HepG2 (cell line): ENCODE data around the gene IL11RA. TPM values are rescaled to one million over a fixed set of nuclear protein-coding genes. Genes with fewer than 3 reads are reported as not detected.

Experiments used
- AGO1 ChIP-seq: fragments of 200-400 bp; formaldehyde crosslinking; IDR thresholded peaks from 2 replicates; pipeline ENCODE4 v1.6.1; 2017; ENCODE audit warnings: mild to moderate bottlenecking, low read depth, low read length, moderate library complexity; ENCODE audit not compliant: poor library complexity, severe bottlenecking
- CERS6 ChIP-seq: sonication (generic); formaldehyde crosslinking; IDR thresholded peaks from 2 replicates; pipeline ENCODE4 v1.5.0; 2020; ENCODE audit warnings: missing genetic modification reagents
- FOXA3 ChIP-seq: IDR thresholded peaks from 2 replicates; pipeline ENCODE4 v1.6.1; 2016; ENCODE audit warnings: missing genetic modification reagents, missing compliant biosample characterization
- GFI1 ChIP-seq: sonication (generic); formaldehyde crosslinking; IDR thresholded peaks from 2 replicates; pipeline ENCODE4 v1.5.0; 2020; ENCODE audit warnings: missing genetic modification reagents, mild to moderate bottlenecking, borderline replicate concordance
- HMG20A ChIP-seq: IDR thresholded peaks from 2 replicates; pipeline ENCODE4 v1.6.1; 2016; ENCODE audit warnings: borderline replicate concordance
- MXD1 ChIP-seq: sonication (generic); formaldehyde crosslinking; IDR thresholded peaks from 2 replicates; pipeline ENCODE4 v1.4.0; 2020; ENCODE audit warnings: mild to moderate bottlenecking, missing genetic modification reagents
- POGZ ChIP-seq: sonication (generic); formaldehyde crosslinking; IDR thresholded peaks from 2 replicates; pipeline ENCODE4 v1.4.0; 2020; ENCODE audit warnings: mild to moderate bottlenecking, missing genetic modification reagents
- RBFOX2 ChIP-seq: fragments of 200-400 bp; formaldehyde crosslinking; IDR thresholded peaks from 2 replicates; pipeline ENCODE4 v1.6.1; 2017; ENCODE audit warnings: low read depth, mild to moderate bottlenecking, low read length
- SRSF4 ChIP-seq: fragments of 200-400 bp; formaldehyde crosslinking; IDR thresholded peaks from one replicate; pipeline ENCODE4 v1.6.1; 2018; ENCODE audit warnings: mild to moderate bottlenecking, low read depth, low read length, moderate library complexity; ENCODE audit not compliant: poor library complexity, severe bottlenecking
- ZNF547 ChIP-seq: sonication (generic); formaldehyde crosslinking; IDR thresholded peaks from 2 replicates; pipeline ENCODE4 v1.5.1; 2020; ENCODE audit warnings: mild to moderate bottlenecking, missing genetic modification reagents
- ZNF550 ChIP-seq: sonication (generic); formaldehyde crosslinking; IDR thresholded peaks from 2 replicates; pipeline ENCODE4 v1.4.0; 2020; ENCODE audit warnings: mild to moderate bottlenecking, missing genetic modification reagents, borderline replicate concordance
- ZNF674 ChIP-seq: sonication (generic); formaldehyde crosslinking; IDR thresholded peaks from 2 replicates; pipeline ENCODE4 v1.5.0; 2020; ENCODE audit warnings: low read depth, mild to moderate bottlenecking, missing genetic modification reagents
- ZNF790 ChIP-seq: sonication (generic); formaldehyde crosslinking; IDR thresholded peaks from 2 replicates; pipeline ENCODE4 v1.8.0; 2022; ENCODE audit warnings: missing genetic modification reagents, mild to moderate bottlenecking, borderline replicate concordance
- ZSCAN20 ChIP-seq: sonication (generic); formaldehyde crosslinking; IDR thresholded peaks from 2 replicates; pipeline ENCODE4 v1.4.0; 2020; ENCODE audit warnings: missing genetic modification reagents, mild to moderate bottlenecking, borderline replicate concordance
- polyA plus RNA-seq, 8 experiments: library from polyadenylated mRNA; depleted of rRNA in 3 of 8; stranded (reverse) in 7 of 8; unstranded in 1 of 8; fragments of >200 nt; fragmentation: Illumina TruSeq in 4 of 8; extraction: Trizol in 4 of 8; gene quantifications; 2 replicates each; pipeline versions ENCODE4 v1.2.1 to v1.2.3, GENCODE V29; 2011 to 2016; ENCODE audit warnings: low read depth in 4 of 8, missing spikeins in 1 of 8, mixed read lengths in 1 of 8; ENCODE audit not compliant: insufficient read depth in 1 of 8
- total RNA-seq, 5 experiments: library from RNA; depleted of rRNA; stranded (reverse); fragments of >200 nt; fragmentation: Illumina TruSeq; extraction: Trizol; gene quantifications; 2 replicates each; pipeline ENCODE4 v1.2.3, GENCODE V29; 2016; ENCODE audit warnings: low read depth in 1 of 5
- TF ChIP-seq, protein P1 (sequence below): sonication (generic); formaldehyde crosslinking; IDR thresholded peaks from 2 replicates; pipeline ENCODE4 v1.4.0; 2020; ENCODE audit warnings: missing genetic modification reagents
- TF ChIP-seq, protein P2 (sequence below): sonication (generic); formaldehyde crosslinking; IDR thresholded peaks from 2 replicates; pipeline ENCODE4 v1.4.0; 2020; ENCODE audit warnings: mild to moderate bottlenecking, missing genetic modification reagents
- TF ChIP-seq, protein P3 (sequence below): sonication (generic); formaldehyde crosslinking; IDR thresholded peaks from 2 replicates; pipeline ENCODE4 v1.4.0; 2020; ENCODE audit warnings: low read depth, mild to moderate bottlenecking, missing genetic modification reagents
- TF ChIP-seq, protein P4 (sequence below): sonication (generic); formaldehyde crosslinking; IDR thresholded peaks from 2 replicates; pipeline ENCODE4 v1.8.0; 2022; ENCODE audit warnings: mild to moderate bottlenecking, missing genetic modification reagents; ENCODE audit not compliant: insufficient replicate concordance

The IL11RA gene
- total and polyA plus RNA-seq, 2 of the 13 experiments (the other 11 are each of a cell fraction or from before 2014, with no cell fraction given): 2.0 to 4.2 TPM

- TF ChIP-seq, protein P1, sequence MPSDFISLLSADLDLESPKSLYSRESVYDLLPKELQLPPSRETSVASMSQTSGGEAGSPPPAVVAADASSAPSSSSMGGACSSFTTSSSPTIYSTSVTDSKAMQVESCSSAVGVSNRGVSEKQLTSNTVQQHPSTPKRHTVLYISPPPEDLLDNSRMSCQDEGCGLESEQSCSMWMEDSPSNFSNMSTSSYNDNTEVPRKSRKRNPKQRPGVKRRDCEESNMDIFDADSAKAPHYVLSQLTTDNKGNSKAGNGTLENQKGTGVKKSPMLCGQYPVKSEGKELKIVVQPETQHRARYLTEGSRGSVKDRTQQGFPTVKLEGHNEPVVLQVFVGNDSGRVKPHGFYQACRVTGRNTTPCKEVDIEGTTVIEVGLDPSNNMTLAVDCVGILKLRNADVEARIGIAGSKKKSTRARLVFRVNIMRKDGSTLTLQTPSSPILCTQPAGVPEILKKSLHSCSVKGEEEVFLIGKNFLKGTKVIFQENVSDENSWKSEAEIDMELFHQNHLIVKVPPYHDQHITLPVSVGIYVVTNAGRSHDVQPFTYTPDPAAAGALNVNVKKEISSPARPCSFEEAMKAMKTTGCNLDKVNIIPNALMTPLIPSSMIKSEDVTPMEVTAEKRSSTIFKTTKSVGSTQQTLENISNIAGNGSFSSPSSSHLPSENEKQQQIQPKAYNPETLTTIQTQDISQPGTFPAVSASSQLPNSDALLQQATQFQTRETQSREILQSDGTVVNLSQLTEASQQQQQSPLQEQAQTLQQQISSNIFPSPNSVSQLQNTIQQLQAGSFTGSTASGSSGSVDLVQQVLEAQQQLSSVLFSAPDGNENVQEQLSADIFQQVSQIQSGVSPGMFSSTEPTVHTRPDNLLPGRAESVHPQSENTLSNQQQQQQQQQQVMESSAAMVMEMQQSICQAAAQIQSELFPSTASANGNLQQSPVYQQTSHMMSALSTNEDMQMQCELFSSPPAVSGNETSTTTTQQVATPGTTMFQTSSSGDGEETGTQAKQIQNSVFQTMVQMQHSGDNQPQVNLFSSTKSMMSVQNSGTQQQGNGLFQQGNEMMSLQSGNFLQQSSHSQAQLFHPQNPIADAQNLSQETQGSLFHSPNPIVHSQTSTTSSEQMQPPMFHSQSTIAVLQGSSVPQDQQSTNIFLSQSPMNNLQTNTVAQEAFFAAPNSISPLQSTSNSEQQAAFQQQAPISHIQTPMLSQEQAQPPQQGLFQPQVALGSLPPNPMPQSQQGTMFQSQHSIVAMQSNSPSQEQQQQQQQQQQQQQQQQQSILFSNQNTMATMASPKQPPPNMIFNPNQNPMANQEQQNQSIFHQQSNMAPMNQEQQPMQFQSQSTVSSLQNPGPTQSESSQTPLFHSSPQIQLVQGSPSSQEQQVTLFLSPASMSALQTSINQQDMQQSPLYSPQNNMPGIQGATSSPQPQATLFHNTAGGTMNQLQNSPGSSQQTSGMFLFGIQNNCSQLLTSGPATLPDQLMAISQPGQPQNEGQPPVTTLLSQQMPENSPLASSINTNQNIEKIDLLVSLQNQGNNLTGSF (CRISPR knock-in tag): no peak
- TF ChIP-seq, protein P2, sequence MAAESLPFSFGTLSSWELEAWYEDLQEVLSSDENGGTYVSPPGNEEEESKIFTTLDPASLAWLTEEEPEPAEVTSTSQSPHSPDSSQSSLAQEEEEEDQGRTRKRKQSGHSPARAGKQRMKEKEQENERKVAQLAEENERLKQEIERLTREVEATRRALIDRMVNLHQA (CRISPR knock-in tag): no peak
- TF ChIP-seq RBFOX2: peak; percentile 68
- TF ChIP-seq POGZ (CRISPR knock-in tag): peak; percentile 82
- TF ChIP-seq ZNF674: no peak
- TF ChIP-seq, protein P3, sequence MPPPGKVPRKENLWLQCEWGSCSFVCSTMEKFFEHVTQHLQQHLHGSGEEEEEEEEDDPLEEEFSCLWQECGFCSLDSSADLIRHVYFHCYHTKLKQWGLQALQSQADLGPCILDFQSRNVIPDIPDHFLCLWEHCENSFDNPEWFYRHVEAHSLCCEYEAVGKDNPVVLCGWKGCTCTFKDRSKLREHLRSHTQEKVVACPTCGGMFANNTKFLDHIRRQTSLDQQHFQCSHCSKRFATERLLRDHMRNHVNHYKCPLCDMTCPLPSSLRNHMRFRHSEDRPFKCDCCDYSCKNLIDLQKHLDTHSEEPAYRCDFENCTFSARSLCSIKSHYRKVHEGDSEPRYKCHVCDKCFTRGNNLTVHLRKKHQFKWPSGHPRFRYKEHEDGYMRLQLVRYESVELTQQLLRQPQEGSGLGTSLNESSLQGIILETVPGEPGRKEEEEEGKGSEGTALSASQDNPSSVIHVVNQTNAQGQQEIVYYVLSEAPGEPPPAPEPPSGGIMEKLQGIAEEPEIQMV (CRISPR knock-in tag): no peak
- TF ChIP-seq SRSF4: no peak
- TF ChIP-seq HMG20A (CRISPR knock-in tag): no peak
- no peak for TF ChIP-seq CERS6 (CRISPR knock-in tag)
- peak; percentile 61 for TF ChIP-seq MXD1 (CRISPR knock-in tag)
- no peak for TF ChIP-seq ZSCAN20 (CRISPR knock-in tag)
- TF ChIP-seq ZNF790 (CRISPR knock-in tag): no peak
- TF ChIP-seq ZNF547: peak; percentile 38; the same call in 1 of the 2 replicates
- TF ChIP-seq GFI1 (CRISPR knock-in tag): no peak
- no peak for TF ChIP-seq ZNF550 (CRISPR knock-in tag)
- TF ChIP-seq AGO1: peak; percentile 87
- peak; percentile 47; the same call in 1 of the 2 replicates for TF ChIP-seq FOXA3
- TF ChIP-seq, protein P4, sequence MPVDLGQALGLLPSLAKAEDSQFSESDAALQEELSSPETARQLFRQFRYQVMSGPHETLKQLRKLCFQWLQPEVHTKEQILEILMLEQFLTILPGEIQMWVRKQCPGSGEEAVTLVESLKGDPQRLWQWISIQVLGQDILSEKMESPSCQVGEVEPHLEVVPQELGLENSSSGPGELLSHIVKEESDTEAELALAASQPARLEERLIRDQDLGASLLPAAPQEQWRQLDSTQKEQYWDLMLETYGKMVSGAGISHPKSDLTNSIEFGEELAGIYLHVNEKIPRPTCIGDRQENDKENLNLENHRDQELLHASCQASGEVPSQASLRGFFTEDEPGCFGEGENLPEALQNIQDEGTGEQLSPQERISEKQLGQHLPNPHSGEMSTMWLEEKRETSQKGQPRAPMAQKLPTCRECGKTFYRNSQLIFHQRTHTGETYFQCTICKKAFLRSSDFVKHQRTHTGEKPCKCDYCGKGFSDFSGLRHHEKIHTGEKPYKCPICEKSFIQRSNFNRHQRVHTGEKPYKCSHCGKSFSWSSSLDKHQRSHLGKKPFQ (CRISPR knock-in tag): no peak
Observed at GRCh38 chr9:34651876-34652601, at the start of gene IL11RA (continued).
